Central memory CD8-positive, alpha-beta T cell (primary cell): ENCODE measurements around the gene DENND1A.

Experiments
- ATAC-seq: fragments of 150-1000 bp; cut with Tn5 transposase; replicated peaks from 2 replicates; pipeline ENCODE4 v1.10.0; 2022; ENCODE audit warnings: mild to moderate bottlenecking, moderate FRiP score, moderate number of reproducible peaks; ENCODE audit not compliant: poor library complexity, severe bottlenecking; ENCODE audit errors: extremely low read depth
- DNase-seq, 2 donors: peaks; one replicate each; pipeline ENCODE4 v3.0.0; 2021; ENCODE audit warnings: low spot score in 2 of 2
- H3K27ac Mint-ChIP-seq: one replicate; pipeline ENCODE4 v1.8.0; 2022; ENCODE audit warnings: low read depth, mild to moderate bottlenecking, moderate library complexity, mixed read lengths
- H3K27me3 Mint-ChIP-seq: one replicate; pipeline ENCODE4 v1.8.0; 2022; ENCODE audit warnings: mixed read lengths
- H3K36me3 Mint-ChIP-seq: one replicate; pipeline ENCODE4 v1.8.0; 2022; ENCODE audit warnings: mild to moderate bottlenecking, moderate library complexity, mixed read lengths; ENCODE audit not compliant: insufficient read depth
- H3K4me1 Mint-ChIP-seq: one replicate; pipeline ENCODE4 v1.8.0; 2022; ENCODE audit warnings: mixed read lengths
- H3K4me3 Mint-ChIP-seq: one replicate; pipeline ENCODE4 v1.8.0; 2022; ENCODE audit warnings: mild to moderate bottlenecking, moderate library complexity, mixed read lengths
- H3K9me3 Mint-ChIP-seq: one replicate; pipeline ENCODE4 v1.8.0; 2022; ENCODE audit warnings: mixed read lengths

DENND1A gene

GRCh38 chr9:123416176-123416575 lies 513.8 kb downstream of the DENND1A start:
- H3K9me3 Mint-ChIP-seq = no peaks in the 10 kb centered on the region
- H3K27me3 Mint-ChIP-seq = no peaks in the 10 kb centered on the region
- DNase-seq (no peak), ATAC-seq (no peak)
- H3K4me1 Mint-ChIP-seq = no peaks in the 10 kb centered on the region
- H3K27ac Mint-ChIP-seq = no peak overlapping the region
- H3K36me3 Mint-ChIP-seq = peaks cover 7% of the 10 kb centered on the region
- no peak overlapping the region for H3K4me3 Mint-ChIP-seq

GRCh38 chr9:123414936-123415930 lies 514.7 kb downstream of the DENND1A start:
- Mint-ChIP-seq H3K4me3 (no peak overlapping the region), H3K4me1 (no peaks in the 10 kb centered on the region), H3K9me3 (no peaks in the 10 kb centered on the region), H3K36me3 (peaks cover 7% of the 10 kb centered on the region), H3K27ac (peak overlapping the region; percentile 52), H3K27me3 (no peaks in the 10 kb centered on the region)
- ATAC-seq (no peak), DNase-seq (no peak)

- Mint-ChIP-seq H3K27me3 (no peaks in the 10 kb centered on the region), H3K36me3 (peaks cover 7% of the 10 kb centered on the region), H3K9me3 (no peaks in the 10 kb centered on the region)
These were observed 515.7 kb downstream of the DENND1A start for GRCh38 chr9:123414204-123414603.

GRCh38 chr9:123412171-123412820 lies 517.6 kb downstream of the DENND1A start:
- Mint-ChIP-seq H3K27me3 (no peaks in the 10 kb centered on the region), H3K4me3 (no peak overlapping the region), H3K9me3 (no peaks in the 10 kb centered on the region), H3K4me1 (no peaks in the 10 kb centered on the region), H3K27ac (no peak overlapping the region), H3K36me3 (peaks cover 4% of the 10 kb centered on the region)
- DNase-seq = no peak
- no peak for ATAC-seq

More at GRCh38 chr9:123414204-123414603, 515.7 kb downstream of the DENND1A start:
- ATAC-seq (no peak), DNase-seq (no peak)
- H3K27ac Mint-ChIP-seq = no peak overlapping the region
- H3K4me1 Mint-ChIP-seq = no peaks in the 10 kb centered on the region
- H3K4me3 Mint-ChIP-seq = no peak overlapping the region

- no peaks in the 10 kb centered on the region for H3K27me3 Mint-ChIP-seq
- peaks cover 2% of the 10 kb centered on the region for H3K4me1 Mint-ChIP-seq
- peaks cover 4% of the 10 kb centered on the region for H3K36me3 Mint-ChIP-seq
- no peaks in the 10 kb centered on the region for H3K9me3 Mint-ChIP-seq
- ATAC-seq (no peak), DNase-seq (no peak)
- no peak overlapping the region for H3K27ac Mint-ChIP-seq
- no peak overlapping the region for H3K4me3 Mint-ChIP-seq
These were observed 518.3 kb downstream of the DENND1A start for GRCh38 chr9:123411636-123412035.

- Mint-ChIP-seq H3K27me3 (no peaks in the 10 kb centered on the region), H3K9me3 (no peaks in the 10 kb centered on the region)
These were observed 518.7 kb downstream of the DENND1A start for GRCh38 chr9:123411191-123411590.

GRCh38 chr9:123410281-123410910 lies 519.5 kb downstream of the DENND1A start:
- H3K27me3 Mint-ChIP-seq = no peaks in the 10 kb centered on the region
- peaks cover 7% of the 10 kb centered on the region for H3K4me1 Mint-ChIP-seq
- H3K36me3 Mint-ChIP-seq = peaks cover 2% of the 10 kb centered on the region
- ATAC-seq = no peak
- DNase-seq = no peak
- H3K4me3 Mint-ChIP-seq = no peak overlapping the region
- no peaks in the 10 kb centered on the region for H3K9me3 Mint-ChIP-seq
- no peak overlapping the region for H3K27ac Mint-ChIP-seq

More at GRCh38 chr9:123411191-123411590, 518.7 kb downstream of the DENND1A start:
- H3K27ac Mint-ChIP-seq = no peak overlapping the region
- peaks cover 6% of the 10 kb centered on the region for H3K4me1 Mint-ChIP-seq
- H3K36me3 Mint-ChIP-seq = peaks cover 4% of the 10 kb centered on the region
- H3K4me3 Mint-ChIP-seq = no peak overlapping the region
- no peak for DNase-seq
- ATAC-seq = no peak

- no peaks in the 10 kb centered on the region for H3K9me3 Mint-ChIP-seq
- no peak overlapping the region for H3K27ac Mint-ChIP-seq
- no peak overlapping the region for H3K4me3 Mint-ChIP-seq
- no peak for DNase-seq
- no peaks in the 10 kb centered on the region for H3K27me3 Mint-ChIP-seq
- peaks cover 2% of the 10 kb centered on the region for H3K36me3 Mint-ChIP-seq
- peaks cover 7% of the 10 kb centered on the region for H3K4me1 Mint-ChIP-seq
- no peak for ATAC-seq
These were observed 521.3 kb downstream of the DENND1A start for GRCh38 chr9:123408313-123409262.

GRCh38 chr9:123407217-123407851 lies 522.6 kb downstream of the DENND1A start:
- no peaks in the 10 kb centered on the region for H3K9me3 Mint-ChIP-seq
- DNase-seq = no peak
- no peak for ATAC-seq
- H3K27ac Mint-ChIP-seq = no peak overlapping the region
- H3K4me1 Mint-ChIP-seq = peaks cover 7% of the 10 kb centered on the region
- H3K27me3 Mint-ChIP-seq = no peaks in the 10 kb centered on the region
- H3K4me3 Mint-ChIP-seq = no peak overlapping the region
- peaks cover 1% of the 10 kb centered on the region for H3K36me3 Mint-ChIP-seq

- H3K27ac Mint-ChIP-seq = no peak overlapping the region
- H3K4me3 Mint-ChIP-seq = no peak overlapping the region
- no peak for ATAC-seq
- H3K4me1 Mint-ChIP-seq = peaks cover 7% of the 10 kb centered on the region
- no peak for DNase-seq
- H3K27me3 Mint-ChIP-seq = no peaks in the 10 kb centered on the region
- H3K36me3 Mint-ChIP-seq = peaks cover 1% of the 10 kb centered on the region
- no peaks in the 10 kb centered on the region for H3K9me3 Mint-ChIP-seq
These were observed 523.2 kb downstream of the DENND1A start for GRCh38 chr9:123406691-123407216.

- Mint-ChIP-seq H3K36me3 (peaks cover 1% of the 10 kb centered on the region), H3K27me3 (no peaks in the 10 kb centered on the region), H3K27ac (no peak overlapping the region), H3K4me3 (no peak overlapping the region), H3K9me3 (no peaks in the 10 kb centered on the region), H3K4me1 (peaks cover 7% of the 10 kb centered on the region)
- ATAC-seq (no peak), DNase-seq (no peak)
These were observed 523.9 kb downstream of the DENND1A start for GRCh38 chr9:123406016-123406415.
